Glutamatergic neuron (in vitro differentiated cells): Measurements from ENCODE around the gene ARHGAP22. TPM values are rescaled to one million over a fixed set of nuclear protein-coding genes. Genes with fewer than 3 reads are reported as not detected.

Experiments used
- DNase-seq: peaks from one replicate; pipeline ENCODE4 v3.0.0; 2022
- H3K27ac Mint-ChIP-seq: one replicate; pipeline ENCODE4 v1.8.0; 2020; ENCODE audit warnings: mild to moderate bottlenecking, mixed read lengths, inconsistent platforms; ENCODE audit not compliant: unreplicated experiment
- H3K27me3 Mint-ChIP-seq: one replicate; pipeline ENCODE4 v1.8.0; 2020; ENCODE audit warnings: mild to moderate bottlenecking, moderate library complexity, mixed read lengths, inconsistent platforms; ENCODE audit not compliant: unreplicated experiment
- H3K36me3 Mint-ChIP-seq: one replicate; pipeline ENCODE4 v1.8.0; 2020; ENCODE audit warnings: mild to moderate bottlenecking, mixed read lengths, inconsistent platforms; ENCODE audit not compliant: unreplicated experiment
- H3K4me1 Mint-ChIP-seq: one replicate; pipeline ENCODE4 v1.8.0; 2020; ENCODE audit warnings: mild to moderate bottlenecking, low read depth, mixed read lengths, inconsistent platforms; ENCODE audit not compliant: unreplicated experiment
- H3K4me3 Mint-ChIP-seq: one replicate; pipeline ENCODE4 v1.8.0; 2020; ENCODE audit warnings: mild to moderate bottlenecking, mixed read lengths, inconsistent platforms; ENCODE audit not compliant: unreplicated experiment
- H3K9me3 Mint-ChIP-seq: one replicate; pipeline ENCODE4 v1.8.0; 2020; ENCODE audit warnings: mild to moderate bottlenecking, moderate library complexity, mixed read lengths, inconsistent platforms; ENCODE audit not compliant: unreplicated experiment
- CTCF ChIP-seq: fragments of 200-600 bp; sonication (generic); IDR thresholded peaks from one replicate; pipeline ENCODE4 v1.5.0; 2021; ENCODE audit not compliant: partially characterized antibody, unreplicated experiment
- total RNA-seq: library from RNA; stranded (reverse); fragmentation: NEBNext Ultra II Directional; extraction: Animal tissue kit (Norgen Biotek cat#: 25700); gene quantifications from one replicate; pipeline ENCODE4 v1.2.1, GENCODE V29; 2021; ENCODE audit not compliant: unreplicated experiment

The ARHGAP22 gene
- total RNA-seq, 1 donor from 2014 or later = 10.0 TPM

GRCh38 chr10:48473704-48474103 is 131.2 kb downstream of the ARHGAP22 start:
- no peak for DNase-seq
- Mint-ChIP-seq H3K4me3 (no peak overlapping the region), H3K9me3 (peaks cover 12% of the 10 kb centered on the region), H3K27me3 (peaks cover 9% of the 10 kb centered on the region), H3K4me1 (peaks cover 14% of the 10 kb centered on the region), H3K27ac (no peak overlapping the region), H3K36me3 (no peaks in the 10 kb centered on the region)
- TF ChIP-seq CTCF = no peak

- Mint-ChIP-seq H3K9me3 (peaks cover 12% of the 10 kb centered on the region), H3K4me1 (peaks cover 14% of the 10 kb centered on the region), H3K27ac (no peak overlapping the region), H3K27me3 (peaks cover 9% of the 10 kb centered on the region), H3K36me3 (no peaks in the 10 kb centered on the region), H3K4me3 (no peak overlapping the region)
- no peak for TF ChIP-seq CTCF
- DNase-seq = no peak
These were observed 132.3 kb downstream of the ARHGAP22 start for GRCh38 chr10:48472501-48473069.

- peaks cover 12% of the 10 kb centered on the region for H3K9me3 Mint-ChIP-seq
- no peak for TF ChIP-seq CTCF
- DNase-seq = no peak
- no peak overlapping the region for H3K27ac Mint-ChIP-seq
- peaks cover 10% of the 10 kb centered on the region for H3K4me1 Mint-ChIP-seq
- no peaks in the 10 kb centered on the region for H3K36me3 Mint-ChIP-seq
- H3K27me3 Mint-ChIP-seq = peaks cover 9% of the 10 kb centered on the region
- H3K4me3 Mint-ChIP-seq = no peak overlapping the region
These were observed 133.7 kb downstream of the ARHGAP22 start for GRCh38 chr10:48470893-48471805.

- H3K9me3 Mint-ChIP-seq = peaks cover 12% of the 10 kb centered on the region
- H3K4me1 Mint-ChIP-seq = peaks cover 3% of the 10 kb centered on the region
- H3K27me3 Mint-ChIP-seq = peaks cover 10% of the 10 kb centered on the region
- no peaks in the 10 kb centered on the region for H3K36me3 Mint-ChIP-seq
- no peak overlapping the region for H3K4me3 Mint-ChIP-seq
- no peak overlapping the region for H3K27ac Mint-ChIP-seq
- no peak for TF ChIP-seq CTCF
- DNase-seq = no peak
These were observed 134.6 kb downstream of the ARHGAP22 start for GRCh38 chr10:48470115-48470892.
